Measurements from ENCODE around the gene PPP4R3A. TPM values are rescaled to one million over a fixed set of nuclear protein-coding genes. Genes with fewer than 3 reads are reported as not detected.
A peak's percentile ranks its signal among the peaks of the same experiment; 100 is the strongest.
"Not testable (repeated sequence)": the region's sequence is repeated elsewhere in the genome, so short reads cannot be mapped to it uniquely, and the experiment has no call there.

Gene PPP4R3A
- total RNA-seq, 2 donors from 2014 or later: 118 to 143 TPM

GRCh38 chr14:91413547-91414474 is 96.3 kb downstream of the PPP4R3A start:
- Mint-ChIP-seq H3K4me3 (peak overlapping the region; percentile 99), H3K36me3 (ENCODE audit: low read depth) (peaks cover 77% of the 10 kb centered on the region), H3K27me3 (no peaks in the 10 kb centered on the region), H3K4me1 (peaks cover 35% of the 10 kb centered on the region), H3K27ac (peak overlapping the region; percentile 98), H3K9me3 (no peaks in the 10 kb centered on the region)
- ATAC-seq (replicated peaks): no peak

GRCh38 chr14:91412939-91413338 is 97.2 kb downstream of the PPP4R3A start:
- peak overlapping the region; percentile 99 for H3K4me3 Mint-ChIP-seq
- peak overlapping the region; percentile 98 for H3K27ac Mint-ChIP-seq
- peaks cover 86% of the 10 kb centered on the region for H3K36me3 Mint-ChIP-seq (ENCODE audit: low read depth)
- no peaks in the 10 kb centered on the region for H3K9me3 Mint-ChIP-seq
- H3K4me1 Mint-ChIP-seq: peaks cover 40% of the 10 kb centered on the region
- no peaks in the 10 kb centered on the region for H3K27me3 Mint-ChIP-seq
- ATAC-seq (replicated peaks): no peak

- Mint-ChIP-seq H3K36me3 (ENCODE audit: low read depth) (peaks cover 92% of the 10 kb centered on the region), H3K27ac (peak overlapping the region; percentile 78), H3K9me3 (no peaks in the 10 kb centered on the region), H3K4me3 (peak overlapping the region; percentile 99), H3K4me1 (peaks cover 56% of the 10 kb centered on the region), H3K27me3 (no peaks in the 10 kb centered on the region)
- peak; percentile 60 for ATAC-seq (replicated peaks)
Observed at GRCh38 chr14:91410771-91411536, 99.2 kb downstream of the PPP4R3A start.

- Mint-ChIP-seq H3K36me3 (ENCODE audit: low read depth) (peaks cover 90% of the 10 kb centered on the region), H3K4me1 (peaks cover 62% of the 10 kb centered on the region), H3K4me3 (peak overlapping the region; percentile 99), H3K27me3 (no peaks in the 10 kb centered on the region), H3K9me3 (no peaks in the 10 kb centered on the region), H3K27ac (peak overlapping the region; percentile 78)
- ATAC-seq (replicated peaks): peak; percentile 77
Observed at GRCh38 chr14:91409928-91410718, 100.0 kb downstream of the PPP4R3A start.

- Mint-ChIP-seq H3K36me3 (ENCODE audit: low read depth) (peaks cover 85% of the 10 kb centered on the region), H3K27ac (peak overlapping the region; percentile 78), H3K4me1 (peaks cover 61% of the 10 kb centered on the region), H3K4me3 (peak overlapping the region; percentile 99)
- ATAC-seq (replicated peaks); H3K9me3 Mint-ChIP-seq; H3K27me3 Mint-ChIP-seq: not testable (repeated sequence)
Observed at GRCh38 chr14:91409240-91409639, 100.9 kb downstream of the PPP4R3A start.

Other genes with a start within 250 kb of the PPP4R3A start
- 100 to 1,000 TPM; 143 to 172 TPM for gene CCDC88C, start 92.5 kb downstream of the PPP4R3A start, total RNA-seq
- 1 to 10 TPM in 1 of 2 donors, under 1 TPM in 1; 0.52 to 2.5 TPM for gene CATSPERB, start 221.8 kb upstream of the PPP4R3A start, total RNA-seq